GM12875 (cell line): Measurements from ENCODE around the gene NEK5.
"Not testable (repeated sequence)": the region's sequence is repeated elsewhere in the genome, so short reads cannot be mapped to it uniquely, and the experiment has no call there.

Experiments used
- H3K4me3 ChIP-seq: one replicate; pipeline ENCODE4 v1.5.1; 2011; ENCODE audit warnings: low read depth, low read length, control low read depth
- TF ChIP-seq, protein P1 (sequence below): IDR thresholded peaks from 2 replicates; pipeline ENCODE4 v1.5.1; 2011; ENCODE audit warnings: low read depth, mild to moderate bottlenecking, control low read depth, inconsistent platforms, low read length, moderate library complexity, borderline replicate concordance; ENCODE audit not compliant: insufficient read depth

NEK5 gene

GRCh38 chr13:52034616-52035226 is 94.2 kb downstream of the NEK5 start:
- no peak overlapping the region for H3K4me3 ChIP-seq
- TF ChIP-seq, protein P1, sequence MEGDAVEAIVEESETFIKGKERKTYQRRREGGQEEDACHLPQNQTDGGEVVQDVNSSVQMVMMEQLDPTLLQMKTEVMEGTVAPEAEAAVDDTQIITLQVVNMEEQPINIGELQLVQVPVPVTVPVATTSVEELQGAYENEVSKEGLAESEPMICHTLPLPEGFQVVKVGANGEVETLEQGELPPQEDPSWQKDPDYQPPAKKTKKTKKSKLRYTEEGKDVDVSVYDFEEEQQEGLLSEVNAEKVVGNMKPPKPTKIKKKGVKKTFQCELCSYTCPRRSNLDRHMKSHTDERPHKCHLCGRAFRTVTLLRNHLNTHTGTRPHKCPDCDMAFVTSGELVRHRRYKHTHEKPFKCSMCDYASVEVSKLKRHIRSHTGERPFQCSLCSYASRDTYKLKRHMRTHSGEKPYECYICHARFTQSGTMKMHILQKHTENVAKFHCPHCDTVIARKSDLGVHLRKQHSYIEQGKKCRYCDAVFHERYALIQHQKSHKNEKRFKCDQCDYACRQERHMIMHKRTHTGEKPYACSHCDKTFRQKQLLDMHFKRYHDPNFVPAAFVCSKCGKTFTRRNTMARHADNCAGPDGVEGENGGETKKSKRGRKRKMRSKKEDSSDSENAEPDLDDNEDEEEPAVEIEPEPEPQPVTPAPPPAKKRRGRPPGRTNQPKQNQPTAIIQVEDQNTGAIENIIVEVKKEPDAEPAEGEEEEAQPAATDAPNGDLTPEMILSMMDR: no peak

GRCh38 chr13:52033039-52033438 is 95.8 kb downstream of the NEK5 start:
- H3K4me3 ChIP-seq: no peak overlapping the region
- TF ChIP-seq, protein P1: no peak

GRCh38 chr13:52030401-52030800 is 98.5 kb downstream of the NEK5 start:
- not testable (repeated sequence) for H3K4me3 ChIP-seq

GRCh38 chr13:52029569-52029968 is 99.3 kb downstream of the NEK5 start:
- no peak overlapping the region for H3K4me3 ChIP-seq
- TF ChIP-seq, protein P1: no peak

GRCh38 chr13:52027832-52028231 is 101.0 kb downstream of the NEK5 start:
- H3K4me3 ChIP-seq: no peak overlapping the region
- TF ChIP-seq, protein P1: no peak

GRCh38 chr13:52026246-52026626 is 102.6 kb downstream of the NEK5 start:
- TF ChIP-seq, protein P1: no peak
- H3K4me3 ChIP-seq: no peak overlapping the region

- H3K4me3 ChIP-seq: no peak overlapping the region
- TF ChIP-seq, protein P1: no peak
These were observed 103.2 kb downstream of the NEK5 start for GRCh38 chr13:52025475-52026245.

- TF ChIP-seq, protein P1: no peak
- no peak within 1 kb of the TSS for H3K4me3 ChIP-seq
These were observed 104.4 kb downstream of the NEK5 start, which contains the start of gene UTP14C for GRCh38 chr13:52024481-52024880. Gene UTP14C, plus strand, starts transcription at chr13:52024691. Its CDS starts 4,114 bp downstream, at chr13:52028805.
